ENCODE results near the gene PCDHGA9. TPM values are rescaled to one million over a fixed set of nuclear protein-coding genes. Genes with fewer than 3 reads are reported as not detected.
"Not testable (repeated sequence)": the region's sequence is repeated elsewhere in the genome, so short reads cannot be mapped to it uniquely, and the experiment has no call there.

Gene PCDHGA9
- total RNA-seq, 1 experiment from 2014 or later = 0.89 TPM

DNA sequence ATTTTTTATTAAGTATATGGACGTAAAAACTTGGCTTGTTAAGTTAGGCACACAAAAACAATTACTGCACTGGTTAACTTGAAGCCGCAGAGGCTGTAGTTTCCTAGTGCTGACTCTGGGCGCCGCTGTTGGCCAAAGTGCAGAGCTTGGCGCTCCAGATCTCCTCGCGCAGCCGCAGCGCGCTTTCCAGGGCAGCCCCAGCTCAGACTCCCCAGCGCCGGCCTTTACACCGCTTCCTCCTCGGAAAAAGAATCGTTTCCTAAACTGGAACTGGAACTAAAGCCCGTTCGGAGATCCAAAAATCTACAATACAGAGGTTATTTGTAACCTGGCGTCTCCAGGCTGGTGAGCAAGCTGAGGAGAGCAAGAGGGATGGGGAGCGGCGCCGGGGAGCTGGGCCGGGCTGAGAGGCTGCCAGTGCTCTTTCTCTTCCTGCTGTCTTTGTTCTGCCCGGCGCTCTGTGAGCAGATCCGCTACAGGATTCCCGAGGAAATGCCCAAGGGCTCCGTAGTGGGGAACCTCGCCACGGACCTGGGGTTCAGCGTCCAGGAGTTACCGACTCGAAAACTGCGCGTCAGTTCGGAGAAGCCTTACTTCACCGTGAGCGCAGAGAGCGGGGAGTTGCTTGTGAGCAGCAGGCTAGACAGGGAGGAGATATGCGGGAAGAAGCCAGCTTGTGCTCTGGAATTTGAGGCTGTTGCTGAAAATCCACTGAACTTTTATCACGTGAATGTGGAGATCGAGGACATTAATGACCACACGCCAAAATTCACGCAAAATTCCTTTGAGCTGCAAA lies 4.6 kb upstream of the PCDHGA9 start, which contains the start of gene PCDHGB5:
Gene PCDHGB5, plus strand, starts transcription at position 192 of the 796 bp plus-strand sequence. Its CDS starts 181 bp downstream, at position 373.
- POLR2A ChIA-PET = interaction anchor here (0.6 to 1.5 kb wide), 5 partner anchors 163 to 435 kb away, joined by 3 to 6 read pairs (median 3); partner anchors contain the start of gene PCDHB14
- H3K4me1 Mint-ChIP-seq (ENCODE audit: insufficient read depth, unreplicated experiment); H3K27me3 Mint-ChIP-seq (ENCODE audit: insufficient read depth, unreplicated experiment); H3K36me3 Mint-ChIP-seq (ENCODE audit: insufficient read depth, unreplicated experiment); DNase-seq (ENCODE audit: unreplicated experiment); intact Hi-C loops (cut with micrococcal nuclease): not testable (repeated sequence)
- TF ChIP-seq, protein P1, sequence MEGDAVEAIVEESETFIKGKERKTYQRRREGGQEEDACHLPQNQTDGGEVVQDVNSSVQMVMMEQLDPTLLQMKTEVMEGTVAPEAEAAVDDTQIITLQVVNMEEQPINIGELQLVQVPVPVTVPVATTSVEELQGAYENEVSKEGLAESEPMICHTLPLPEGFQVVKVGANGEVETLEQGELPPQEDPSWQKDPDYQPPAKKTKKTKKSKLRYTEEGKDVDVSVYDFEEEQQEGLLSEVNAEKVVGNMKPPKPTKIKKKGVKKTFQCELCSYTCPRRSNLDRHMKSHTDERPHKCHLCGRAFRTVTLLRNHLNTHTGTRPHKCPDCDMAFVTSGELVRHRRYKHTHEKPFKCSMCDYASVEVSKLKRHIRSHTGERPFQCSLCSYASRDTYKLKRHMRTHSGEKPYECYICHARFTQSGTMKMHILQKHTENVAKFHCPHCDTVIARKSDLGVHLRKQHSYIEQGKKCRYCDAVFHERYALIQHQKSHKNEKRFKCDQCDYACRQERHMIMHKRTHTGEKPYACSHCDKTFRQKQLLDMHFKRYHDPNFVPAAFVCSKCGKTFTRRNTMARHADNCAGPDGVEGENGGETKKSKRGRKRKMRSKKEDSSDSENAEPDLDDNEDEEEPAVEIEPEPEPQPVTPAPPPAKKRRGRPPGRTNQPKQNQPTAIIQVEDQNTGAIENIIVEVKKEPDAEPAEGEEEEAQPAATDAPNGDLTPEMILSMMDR (IDR thresholded peaks at IDR 0.05; ENCODE audit: unreplicated experiment) = peak; percentile 56
- H3K9me3 Mint-ChIP-seq (ENCODE audit: unreplicated experiment) = peaks cover 36% of the 10 kb centered on the region
- H3K4me3 Mint-ChIP-seq (ENCODE audit: unreplicated experiment) = peak within 1 kb of the TSS; percentile 57
- H3K27ac Mint-ChIP-seq (ENCODE audit: low read depth, unreplicated experiment) = peak within 1 kb of the TSS; percentile 70
- CTCF ChIA-PET = interaction anchor here (0.6 to 3.7 kb wide), 17 partner anchors 8 to 206 kb away, joined by 3 to 32 read pairs (median 3); partner anchors contain the start of genes PCDHB14 and PCDHGC3
- TSS peak; percentile 58 for BruUV-seq (replicated peaks)

- ChIA-PET CTCF (interaction anchor here (0.6 to 3.7 kb wide), 5 partner anchors 56 to 167 kb away, joined by 3 to 32 read pairs (median 3); no protein-coding TSS in a partner anchor), POLR2A (no interaction called here)
- Mint-ChIP-seq H3K36me3 (ENCODE audit: insufficient read depth, unreplicated experiment) (peaks cover 5% of the 10 kb centered on the region), H3K4me3 (ENCODE audit: unreplicated experiment) (no peak overlapping the region), H3K9me3 (ENCODE audit: unreplicated experiment) (peaks cover 36% of the 10 kb centered on the region), H3K4me1 (ENCODE audit: insufficient read depth, unreplicated experiment) (no peaks in the 10 kb centered on the region), H3K27ac (ENCODE audit: low read depth, unreplicated experiment) (no peak overlapping the region), H3K27me3 (ENCODE audit: insufficient read depth, unreplicated experiment) (no peaks in the 10 kb centered on the region)
- no peak for DNase-seq (ENCODE audit: unreplicated experiment)
- TF ChIP-seq, protein P1 (IDR thresholded peaks at IDR 0.05; ENCODE audit: unreplicated experiment) = no peak
- intact Hi-C loops (cut with micrococcal nuclease) = no loop called here
- BruUV-seq (replicated peaks) = no TSS peak
Observed at GRCh38 chr5:141398608-141399007, 4.0 kb upstream of the PCDHGA9 start.

DNA sequence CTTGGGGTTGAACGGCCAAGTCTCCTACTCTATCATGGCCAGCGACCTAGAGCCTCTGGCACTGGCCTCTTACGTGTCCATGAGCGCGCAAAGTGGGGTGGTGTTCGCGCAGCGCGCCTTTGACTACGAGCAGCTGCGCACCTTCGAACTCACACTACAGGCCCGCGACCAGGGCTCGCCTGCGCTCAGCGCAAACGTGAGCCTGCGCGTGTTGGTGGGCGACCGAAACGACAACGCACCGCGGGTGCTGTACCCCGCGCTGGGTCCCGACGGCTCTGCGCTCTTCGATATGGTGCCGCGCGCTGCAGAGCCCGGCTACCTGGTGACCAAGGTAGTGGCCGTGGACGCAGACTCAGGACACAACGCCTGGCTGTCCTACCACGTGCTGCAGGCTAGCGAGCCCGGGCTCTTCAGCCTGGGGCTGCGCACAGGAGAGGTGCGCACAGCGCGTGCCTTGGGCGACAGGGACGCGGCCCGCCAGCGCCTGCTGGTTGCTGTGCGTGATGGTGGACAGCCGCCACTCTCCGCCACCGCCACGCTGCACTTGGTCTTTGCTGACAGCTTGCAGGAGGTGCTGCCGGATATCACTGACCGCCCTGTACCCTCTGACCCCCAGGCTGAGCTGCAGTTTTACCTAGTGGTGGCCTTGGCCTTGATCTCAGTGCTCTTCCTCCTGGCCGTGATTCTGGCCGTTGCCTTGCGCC lies 2.9 kb upstream of the PCDHGA9 start:
- ChIA-PET CTCF (interaction anchor here (0.7 to 2.2 kb wide), 6 partner anchors 14 to 164 kb away, joined by 3 to 8 read pairs (median 3); partner anchors contain the start of genes PCDHGA10 and PCDHGA7), POLR2A (interaction anchor here (1.1 kb wide), 1 partner anchor 158 kb away, joined by 3 read pairs; no protein-coding TSS in a partner anchor)
- no peaks in the 10 kb centered on the region for H3K27me3 Mint-ChIP-seq (ENCODE audit: insufficient read depth, unreplicated experiment)
- H3K4me3 Mint-ChIP-seq (ENCODE audit: unreplicated experiment) = no peak overlapping the region
- H3K9me3 Mint-ChIP-seq (ENCODE audit: unreplicated experiment) = peaks cover 28% of the 10 kb centered on the region
- BruUV-seq (replicated peaks) = no TSS peak
- H3K36me3 Mint-ChIP-seq (ENCODE audit: insufficient read depth, unreplicated experiment) = peaks cover 5% of the 10 kb centered on the region
- intact Hi-C loops (cut with micrococcal nuclease) = no loop called here
- DNase-seq (ENCODE audit: unreplicated experiment) = no peak
- TF ChIP-seq, protein P1 (IDR thresholded peaks at IDR 0.05; ENCODE audit: unreplicated experiment) = no peak
- no peak overlapping the region for H3K27ac Mint-ChIP-seq (ENCODE audit: low read depth, unreplicated experiment)
- H3K4me1 Mint-ChIP-seq (ENCODE audit: insufficient read depth, unreplicated experiment) = no peaks in the 10 kb centered on the region

GRCh38 chr5:141403387-141403786 lies 809 bp downstream of the PCDHGA9 start:
- Mint-ChIP-seq H3K36me3 (ENCODE audit: insufficient read depth, unreplicated experiment) (peaks cover 5% of the 10 kb centered on the region), H3K4me1 (ENCODE audit: insufficient read depth, unreplicated experiment) (no peaks in the 10 kb centered on the region), H3K4me3 (ENCODE audit: unreplicated experiment) (no peak overlapping the region), H3K27ac (ENCODE audit: low read depth, unreplicated experiment) (no peak overlapping the region), H3K27me3 (ENCODE audit: insufficient read depth, unreplicated experiment) (no peaks in the 10 kb centered on the region), H3K9me3 (ENCODE audit: unreplicated experiment) (peaks cover 35% of the 10 kb centered on the region)
- TF ChIP-seq, protein P1 (IDR thresholded peaks at IDR 0.05; ENCODE audit: unreplicated experiment) = no peak
- no peak for DNase-seq (ENCODE audit: unreplicated experiment)
- BruUV-seq (replicated peaks) = no TSS peak
- ChIA-PET CTCF (interaction anchor here (0.6 to 1.1 kb wide), 6 partner anchors 11 to 212 kb away, joined by 3 to 7 read pairs (median 4); no protein-coding TSS in a partner anchor), POLR2A (interaction anchor here (1.1 kb wide), 1 partner anchor 121 kb away, joined by 3 read pairs; no protein-coding TSS in a partner anchor)
- intact Hi-C loops (cut with micrococcal nuclease) = no loop called here
